Measurements from ENCODE around the gene WNT7B.

Gene WNT7B

DNA sequence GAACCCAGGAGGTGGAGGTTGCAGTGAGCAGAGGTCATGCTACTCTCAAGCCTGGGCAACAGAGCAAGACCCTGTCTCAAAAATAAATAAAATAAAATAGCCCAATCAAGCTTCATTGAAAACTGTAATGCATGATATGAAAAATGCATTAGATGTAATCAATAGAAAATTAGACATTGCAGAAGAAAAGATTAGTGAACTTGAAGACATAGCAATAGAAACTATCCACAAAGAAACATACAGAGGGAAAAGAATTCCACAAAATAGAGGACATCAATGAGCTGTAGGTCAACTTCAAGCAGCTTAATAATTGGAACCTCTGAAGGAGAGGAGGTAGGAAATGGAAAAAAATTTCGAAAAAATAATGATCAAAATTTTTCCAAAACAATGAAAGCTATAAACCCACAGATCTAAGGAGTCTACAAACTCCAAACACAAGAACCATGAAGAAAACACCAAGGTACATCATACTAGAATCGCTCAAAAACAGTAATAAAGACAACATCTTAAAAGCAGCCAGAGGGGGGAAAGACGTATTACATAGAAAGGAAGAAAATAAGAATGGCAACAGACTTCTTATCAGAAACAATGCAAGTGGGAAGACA lies 104.2 kb downstream of the WNT7B start:
- no peak for TF ChIP-seq POLR2A (IDR thresholded peaks at IDR 0.05; ENCODE audit: low read depth, low read length)
- no peak for DNase-seq (ENCODE audit: insufficient read length, low spot score)
- FAIRE-seq, result no peak

- FAIRE-seq (no peak), DNase-seq (ENCODE audit: insufficient read length, low spot score) (no peak)
- no peak for TF ChIP-seq POLR2A (IDR thresholded peaks at IDR 0.05; ENCODE audit: low read depth, low read length)
Measured at GRCh38 chr22:45871721-45872120, 105.2 kb downstream of the WNT7B start.

Data from H54 (cell line).